HG02588 (cell line): ENCODE results near the gene C1QTNF5.
"Not testable (repeated sequence)": the region's sequence is repeated elsewhere in the genome, so short reads cannot be mapped to it uniquely, and the experiment has no call there.

Experiments used
- ATAC-seq: cut with Tn5 transposase; IDR thresholded peaks from one replicate; pipeline ENCODE4 v1.9.1; 2021; ENCODE audit warnings: mild to moderate bottlenecking, moderate library complexity; ENCODE audit not compliant: unreplicated experiment

Gene C1QTNF5, protein sequence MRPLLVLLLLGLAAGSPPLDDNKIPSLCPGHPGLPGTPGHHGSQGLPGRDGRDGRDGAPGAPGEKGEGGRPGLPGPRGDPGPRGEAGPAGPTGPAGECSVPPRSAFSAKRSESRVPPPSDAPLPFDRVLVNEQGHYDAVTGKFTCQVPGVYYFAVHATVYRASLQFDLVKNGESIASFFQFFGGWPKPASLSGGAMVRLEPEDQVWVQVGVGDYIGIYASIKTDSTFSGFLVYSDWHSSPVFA

DNA sequence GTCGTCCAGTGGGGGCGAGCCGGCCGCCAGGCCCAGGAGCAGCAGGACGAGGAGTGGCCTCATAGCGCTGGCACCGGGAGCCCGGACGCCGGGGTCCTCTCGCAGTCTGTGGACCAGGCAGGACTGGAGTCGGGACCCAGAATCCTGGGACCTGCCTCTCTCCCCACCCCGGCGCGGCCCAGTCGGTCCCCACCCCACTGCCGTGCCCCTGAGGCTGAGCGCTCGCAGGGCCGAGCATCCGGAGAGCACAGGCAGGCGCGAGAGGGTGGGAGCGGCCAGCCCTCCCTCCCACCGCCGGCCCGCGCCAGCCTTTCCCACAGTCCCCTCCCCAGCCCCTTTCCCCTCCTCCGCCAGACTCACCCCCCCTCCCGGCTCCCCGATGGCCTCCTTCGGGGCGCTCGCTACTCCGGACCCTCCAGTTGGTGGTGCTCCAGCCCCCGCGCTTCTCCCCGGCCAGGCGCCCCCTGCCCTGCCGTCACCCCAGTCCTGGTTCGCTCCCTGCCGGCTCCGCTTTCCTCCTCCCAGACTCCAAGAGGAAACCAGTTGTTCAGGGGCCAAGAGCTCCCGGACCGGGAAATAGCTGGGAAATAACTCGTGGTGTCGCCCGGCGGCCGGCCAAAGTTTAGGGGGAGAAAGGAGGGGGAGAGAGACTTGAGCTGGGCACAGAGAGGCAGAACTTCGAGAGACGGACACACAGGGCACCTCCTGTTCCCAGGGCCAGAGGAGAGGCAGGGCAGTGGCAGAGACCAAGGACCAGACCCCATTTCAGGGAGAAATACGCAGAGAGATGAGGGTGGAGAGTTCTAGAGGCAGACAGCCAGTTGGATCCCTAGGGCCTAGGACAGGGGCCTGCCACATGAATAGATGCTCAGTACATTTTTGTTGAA lies at the start of gene C1QTNF5:
Gene C1QTNF5 (minus strand): TSS at position 549 of the 887 bp plus-strand sequence. CDS start 486 bp downstream, at position 63.
- no peak for ATAC-seq

DNA sequence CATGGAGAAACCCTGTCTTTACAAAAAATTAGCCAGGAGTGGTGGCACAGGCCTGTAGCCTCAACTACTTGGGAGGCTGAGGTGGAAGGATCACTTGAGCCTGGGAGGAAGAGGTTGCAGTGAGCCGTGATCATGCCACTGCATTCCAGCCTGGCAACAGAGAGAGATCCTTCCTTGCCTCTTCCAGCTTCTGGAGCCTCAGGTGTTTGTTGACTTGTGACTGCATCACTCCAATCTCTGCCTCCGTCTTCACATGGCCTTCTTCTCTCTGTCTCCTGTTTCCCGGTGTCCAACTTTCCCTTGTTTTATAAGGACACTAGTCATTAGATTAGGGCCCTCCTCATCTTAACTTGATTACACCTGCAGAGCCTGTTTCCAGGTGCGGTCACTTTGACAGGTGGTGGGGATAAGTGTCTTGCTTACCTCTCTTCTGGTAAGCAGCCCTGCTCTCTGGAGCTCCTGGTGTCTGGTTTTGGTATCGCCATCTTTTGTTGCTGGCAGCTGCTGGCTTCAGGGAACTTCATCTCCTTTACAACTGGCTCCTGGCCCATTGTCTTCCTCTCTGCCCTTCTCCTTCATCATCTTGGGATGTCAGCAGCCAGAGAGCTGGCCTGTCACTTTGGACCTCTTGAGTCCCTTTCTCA lies 49.0 kb upstream of the C1QTNF5 start:
- ATAC-seq, result no peak

DNA sequence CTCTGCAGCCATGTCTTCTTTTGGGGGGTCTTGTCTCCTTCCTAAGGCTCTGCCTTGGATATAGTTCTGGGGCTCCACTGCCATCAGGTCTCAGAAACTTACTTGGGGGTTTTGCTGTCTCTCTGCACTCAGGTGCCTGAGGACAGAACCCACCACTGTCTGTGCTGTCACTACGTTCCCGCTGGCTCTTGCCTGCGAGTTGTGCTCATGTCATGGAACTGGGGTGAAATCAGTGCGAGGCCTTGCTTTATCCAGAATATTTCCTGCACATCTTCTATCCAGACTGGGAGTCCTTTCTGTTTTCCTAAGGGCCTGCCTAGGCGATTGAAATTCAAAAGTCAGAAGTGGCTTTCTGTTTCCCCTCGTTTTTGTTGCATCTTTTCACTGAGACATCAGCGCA lies 47.4 kb upstream of the C1QTNF5 start:
- no peak for ATAC-seq

DNA sequence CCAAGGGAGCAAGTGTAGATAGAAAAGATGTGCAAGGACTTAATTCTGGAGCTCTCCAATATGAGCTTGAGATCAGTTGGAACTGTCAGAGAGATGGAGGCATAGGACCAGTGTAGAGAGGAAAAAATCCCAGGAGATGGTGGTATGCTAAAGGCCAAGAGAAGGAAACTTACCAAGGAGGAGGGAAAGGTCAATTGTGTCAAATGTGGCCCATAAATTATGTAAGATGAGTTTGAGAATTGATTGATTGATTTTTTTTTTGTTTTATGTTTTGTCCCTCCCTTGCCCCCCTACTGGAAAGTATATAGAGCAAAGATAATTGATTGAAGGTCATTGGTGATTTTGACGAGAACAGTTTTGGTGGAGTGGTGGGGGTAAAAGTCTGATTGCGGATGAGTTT lies 43.6 kb upstream of the C1QTNF5 start:
- ATAC-seq, result no peak

DNA sequence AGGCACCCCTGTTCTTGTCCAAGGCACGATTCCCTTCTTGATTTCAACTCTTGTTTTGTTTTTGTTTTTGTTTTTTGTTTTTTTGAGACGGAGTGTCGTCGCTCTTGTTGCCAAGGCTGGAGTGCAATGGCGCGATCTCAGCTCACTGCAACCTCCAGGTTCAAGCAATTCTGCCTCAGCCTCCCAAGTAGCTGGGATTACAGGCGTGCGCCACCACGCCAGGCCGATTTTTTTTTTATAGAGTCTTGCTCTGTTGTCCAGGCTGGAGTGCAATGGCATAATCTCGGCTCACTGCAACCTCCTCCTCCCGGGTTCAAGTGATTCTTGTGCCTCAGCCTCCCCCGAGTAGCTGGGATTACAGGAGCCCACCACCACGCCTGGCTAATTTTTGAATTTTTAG lies 41.8 kb upstream of the C1QTNF5 start:
- ATAC-seq, result not testable (repeated sequence)

DNA sequence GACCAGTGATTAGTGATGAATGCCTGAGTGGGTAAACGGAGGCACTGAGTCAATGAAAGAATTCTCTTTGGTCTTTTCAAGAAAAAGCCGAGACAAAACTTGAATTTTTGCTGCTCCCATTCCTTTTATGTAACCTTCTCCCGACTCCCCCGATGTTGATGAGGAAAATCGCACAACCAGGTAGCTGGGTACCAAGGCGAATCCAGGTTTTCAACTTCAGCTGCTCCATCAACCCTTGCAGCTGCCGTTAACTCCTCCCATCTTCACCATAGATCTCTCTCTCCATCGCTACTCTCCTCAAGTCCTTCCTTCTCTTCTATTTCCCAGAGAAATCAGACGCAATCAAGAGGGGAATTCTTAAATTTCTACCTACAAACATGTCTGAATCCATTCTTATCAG lies 41.4 kb upstream of the C1QTNF5 start:
- ATAC-seq, result no peak

DNA sequence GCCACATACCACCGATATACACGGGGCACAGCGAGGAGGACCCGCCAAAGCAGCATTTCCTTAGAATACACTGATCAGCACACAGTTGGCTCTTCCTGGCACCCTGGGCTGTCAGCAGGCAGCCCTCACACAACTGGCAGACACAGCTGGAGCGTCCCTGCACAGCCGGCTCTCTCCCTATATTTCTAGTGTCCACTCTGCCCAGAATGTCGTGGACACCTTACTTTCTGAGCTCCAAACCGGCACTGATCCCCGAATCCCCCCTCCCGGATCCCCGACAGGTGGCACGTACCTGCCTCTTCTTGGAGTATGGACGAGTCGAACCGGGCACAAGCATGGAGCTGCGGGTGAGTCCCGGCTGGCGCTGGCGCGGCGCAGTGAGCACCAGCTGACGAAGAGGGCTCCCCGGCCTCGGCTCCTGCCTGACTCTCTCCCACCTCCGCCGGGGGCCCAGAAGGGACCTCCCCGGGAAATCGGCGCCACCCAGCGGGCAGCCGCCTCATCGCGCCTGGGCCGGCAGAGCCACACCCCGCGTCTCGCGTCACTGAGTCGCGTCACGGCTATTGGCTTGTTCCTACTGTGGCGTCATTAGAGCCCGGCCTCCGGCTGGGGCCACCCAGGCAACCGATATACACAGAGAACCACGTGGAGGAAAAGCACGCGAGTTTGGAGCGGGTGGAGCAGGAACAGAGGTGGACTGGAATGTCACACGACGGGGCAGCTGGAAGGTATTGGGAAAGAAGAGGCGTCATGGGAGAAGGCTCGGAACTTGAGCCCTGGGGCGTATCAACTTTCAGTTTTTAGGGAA lies 40.7 kb upstream of the C1QTNF5 start, which contains the start of gene USP2:
Gene USP2 (minus strand): TSS at position 510 of the 808 bp plus-strand sequence. CDS start 8,210 bp downstream, outside the sequence.
- peak; percentile 99 for ATAC-seq

DNA sequence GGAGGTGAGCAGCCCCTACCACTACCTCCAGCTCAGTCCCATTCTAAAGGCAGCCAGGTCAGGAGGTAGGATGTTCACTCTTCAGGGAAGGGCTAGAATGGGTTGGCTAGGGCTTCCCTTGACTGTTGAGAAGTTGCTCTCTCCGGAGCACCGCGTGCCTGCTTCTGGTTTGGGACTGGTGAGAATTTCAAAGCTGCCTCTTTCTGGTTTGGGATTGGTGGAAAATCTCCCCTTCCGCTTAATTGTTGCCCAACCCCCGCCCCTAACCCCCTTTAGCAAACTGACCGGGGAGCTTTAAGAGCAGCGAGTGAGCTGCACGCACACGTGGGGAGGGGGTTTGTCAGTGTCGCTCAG lies 40.1 kb upstream of the C1QTNF5 start:
- ATAC-seq, result no peak

DNA sequence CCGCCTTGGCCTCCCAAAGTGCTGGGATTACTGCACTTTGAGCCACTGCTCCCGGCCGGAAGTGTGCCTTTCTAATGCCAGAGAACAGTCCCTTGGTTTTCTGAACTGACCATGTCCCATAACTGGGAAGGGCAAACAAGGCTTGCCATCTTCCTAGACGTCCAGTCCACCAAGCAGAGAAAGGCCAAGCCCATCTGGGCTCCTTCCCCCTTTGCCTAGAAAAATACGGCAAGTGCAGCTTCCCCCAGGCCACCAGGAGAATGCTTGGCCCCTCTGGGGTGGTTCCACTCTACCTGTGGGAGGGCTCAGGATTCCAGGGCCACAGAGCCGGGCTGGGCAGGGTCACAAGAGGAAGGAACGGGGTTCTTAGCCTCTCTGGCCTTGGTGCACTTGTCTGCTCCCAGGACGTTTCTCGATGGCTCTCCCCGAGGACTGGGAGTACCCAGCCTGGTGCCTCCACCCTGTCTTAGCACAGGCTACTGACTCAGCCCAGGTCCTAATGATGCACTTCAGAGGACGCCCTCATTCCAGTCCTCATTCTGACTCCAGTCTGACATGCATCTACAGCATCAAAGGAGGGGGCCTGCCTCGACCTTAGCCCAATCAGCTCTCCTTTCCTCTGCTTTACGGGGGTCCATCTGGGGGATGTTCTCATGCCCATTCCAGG lies 39.6 kb upstream of the C1QTNF5 start:
- no peak for ATAC-seq

DNA sequence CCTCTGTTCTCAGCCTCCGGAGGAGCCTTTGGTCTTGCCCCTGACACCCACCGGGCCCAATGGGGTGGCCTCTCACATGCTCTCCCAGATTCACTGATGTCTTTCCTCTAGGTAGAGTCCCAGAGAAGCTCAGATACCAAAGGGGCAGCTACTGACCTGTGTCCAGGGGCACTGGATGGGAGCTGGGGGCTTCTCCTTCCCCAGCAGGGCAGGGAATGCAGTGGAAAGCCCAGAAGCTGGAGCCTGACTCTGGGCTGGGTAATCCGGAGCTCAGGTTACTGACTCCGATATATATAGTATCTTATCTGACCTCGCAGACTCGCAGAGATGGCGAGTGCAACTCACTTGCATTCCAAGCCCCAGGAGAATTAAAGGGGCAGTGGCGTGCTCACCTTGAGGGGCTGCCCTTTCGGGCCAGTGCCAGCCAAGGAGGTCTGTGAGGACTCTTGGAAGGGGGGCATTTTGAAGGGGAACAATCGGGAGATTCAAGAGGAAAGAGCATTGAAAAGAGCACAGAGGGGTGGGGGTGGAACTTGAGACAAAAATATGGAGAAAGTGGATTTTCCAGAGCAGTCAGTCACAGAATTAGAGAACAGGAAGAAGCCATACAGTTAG lies 38.3 kb upstream of the C1QTNF5 start:
- ATAC-seq, result no peak

DNA sequence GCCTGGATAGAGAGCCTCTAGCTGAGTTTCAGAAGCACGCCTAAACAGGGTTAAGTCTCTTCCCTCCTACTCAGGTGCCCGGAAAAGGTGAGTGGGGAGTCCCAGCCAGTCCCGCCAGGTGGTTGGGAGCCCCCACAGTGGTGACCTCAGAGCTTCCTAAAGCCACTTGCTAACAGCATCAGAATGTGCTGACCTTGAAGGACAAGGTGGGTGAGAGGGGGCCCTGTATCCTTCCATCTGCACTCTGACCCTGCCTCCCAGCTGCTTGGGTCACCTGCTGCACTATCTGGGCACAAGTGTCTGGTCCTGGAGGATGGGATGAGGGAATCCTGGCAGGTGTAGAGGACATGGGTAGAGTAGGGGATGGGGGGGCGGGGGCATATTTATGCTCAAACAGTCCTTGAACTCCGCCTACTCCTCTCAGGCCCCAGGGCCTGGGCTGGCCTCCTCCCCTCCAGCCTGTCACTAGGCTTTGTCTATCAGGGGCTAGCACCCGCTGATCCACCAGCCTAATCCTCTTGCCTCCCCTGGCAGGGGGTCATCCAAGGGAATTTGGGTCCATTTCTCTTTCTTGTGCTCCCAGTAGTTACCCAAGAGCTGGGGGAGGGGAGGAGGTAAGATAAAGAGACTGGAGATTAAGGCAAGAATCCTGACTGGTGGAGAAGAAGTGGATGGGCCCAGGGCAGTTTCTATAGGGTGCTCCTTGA lies 37.4 kb upstream of the C1QTNF5 start:
- ATAC-seq, result no peak

DNA sequence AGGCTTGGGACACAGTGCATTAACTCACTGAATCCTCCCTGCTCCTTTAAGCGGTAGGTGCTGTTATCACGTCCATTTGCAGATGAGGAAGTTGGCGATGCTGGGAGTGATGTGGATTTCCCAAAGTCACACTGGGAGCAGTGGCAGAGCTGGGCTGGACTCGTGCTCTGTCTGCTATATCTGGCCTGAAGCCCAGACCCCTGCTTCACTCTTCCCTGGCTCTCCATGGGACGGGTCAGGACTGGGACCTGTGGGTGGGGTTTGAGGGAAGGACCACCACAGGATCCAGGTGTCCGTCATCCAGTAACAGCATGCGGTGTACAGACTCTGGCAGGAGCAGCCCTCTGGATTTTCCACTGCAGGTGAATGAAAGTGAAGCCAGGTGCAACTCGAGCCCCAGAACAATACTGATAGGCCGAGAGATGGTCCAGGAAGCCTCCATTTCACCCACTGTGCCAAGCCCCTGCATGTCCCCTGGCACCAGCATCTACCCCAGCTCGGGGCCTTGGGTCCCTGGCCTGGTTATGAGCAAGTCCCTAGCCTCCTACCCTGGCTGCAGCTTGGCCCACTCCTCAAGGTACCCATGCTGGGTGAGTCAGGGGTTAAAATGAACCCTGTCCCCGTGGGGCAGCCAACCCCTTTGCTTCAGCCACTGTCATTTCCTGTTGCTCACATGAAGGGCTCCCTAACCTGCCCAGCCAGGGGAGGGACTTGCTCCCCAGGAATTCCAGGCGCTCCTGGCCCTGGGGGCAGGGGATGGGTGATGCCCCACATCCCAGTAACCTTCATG lies 36.6 kb upstream of the C1QTNF5 start:
- ATAC-seq, result no peak

DNA sequence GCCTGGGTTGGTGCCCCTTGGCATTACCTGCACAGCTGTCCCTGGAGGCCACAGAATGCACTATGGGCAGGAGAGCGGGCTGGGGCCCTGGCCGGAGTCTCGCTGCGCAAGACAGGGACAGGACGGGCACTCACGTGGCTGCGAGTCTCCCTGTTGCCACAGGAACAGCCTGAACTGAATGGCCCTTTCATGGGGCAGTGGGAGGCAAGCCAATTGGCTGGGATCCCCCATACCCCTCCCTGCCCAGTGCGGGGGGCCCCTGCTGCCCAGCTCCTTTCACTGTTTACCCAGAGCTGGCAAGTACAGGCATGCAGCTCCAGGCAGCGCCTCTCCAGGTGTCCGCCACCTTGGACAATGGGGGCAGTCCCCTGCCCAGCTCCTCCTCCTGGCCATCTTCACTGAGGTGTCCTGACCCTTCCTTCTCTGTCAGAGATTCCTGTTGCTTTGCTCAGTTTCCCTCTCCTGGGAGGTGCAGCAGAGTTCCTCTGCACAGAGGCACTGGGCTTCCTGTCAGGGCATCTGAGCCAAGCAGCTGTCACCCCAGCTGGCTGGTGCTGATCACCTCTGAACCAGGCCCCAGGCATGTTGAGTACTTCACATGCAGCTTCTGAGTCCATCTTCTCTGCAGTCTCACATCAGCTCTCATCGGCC lies 35.6 kb upstream of the C1QTNF5 start:
- ATAC-seq, result no peak

DNA sequence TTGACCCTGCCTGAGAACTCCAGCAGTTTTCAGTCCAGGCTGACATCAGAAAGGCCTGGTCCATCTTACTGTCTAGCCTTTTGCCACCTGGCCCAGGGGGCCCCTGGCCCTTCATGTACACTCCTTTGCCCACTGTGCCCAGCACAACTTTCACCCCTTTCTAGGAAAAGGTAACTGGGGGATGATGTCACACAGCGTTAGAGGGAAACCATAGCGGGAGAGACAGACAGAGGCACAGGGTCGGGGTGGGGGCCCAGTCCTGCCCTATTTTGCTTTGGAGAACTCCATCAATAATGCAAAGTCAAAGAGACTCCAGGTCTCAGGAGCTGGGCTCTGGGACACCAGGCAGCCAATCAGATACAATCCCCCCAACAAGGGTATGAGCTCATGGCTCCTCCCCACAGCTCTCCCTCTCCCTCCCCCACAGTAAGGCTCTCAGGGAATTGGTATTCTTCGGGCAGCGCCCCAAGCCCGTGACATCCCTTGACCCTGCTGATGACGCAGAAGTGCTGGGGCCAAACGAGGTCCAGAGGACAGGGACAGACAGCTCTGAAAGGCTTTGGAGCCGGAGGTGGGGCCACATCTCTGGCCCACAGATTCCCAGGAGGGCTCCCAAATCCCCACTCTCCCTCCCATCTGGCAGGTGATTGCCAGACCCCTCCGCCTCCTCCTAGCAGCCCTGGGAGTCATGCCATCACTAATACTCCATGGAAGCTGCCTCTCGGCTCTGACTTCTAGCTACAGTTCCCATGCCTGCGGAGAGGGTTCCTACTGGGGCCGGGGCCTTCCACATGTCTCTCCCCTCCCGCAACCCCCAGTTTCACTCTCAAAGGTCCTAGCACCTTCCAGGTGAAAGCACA lies 34.9 kb upstream of the C1QTNF5 start:
- no peak for ATAC-seq

DNA sequence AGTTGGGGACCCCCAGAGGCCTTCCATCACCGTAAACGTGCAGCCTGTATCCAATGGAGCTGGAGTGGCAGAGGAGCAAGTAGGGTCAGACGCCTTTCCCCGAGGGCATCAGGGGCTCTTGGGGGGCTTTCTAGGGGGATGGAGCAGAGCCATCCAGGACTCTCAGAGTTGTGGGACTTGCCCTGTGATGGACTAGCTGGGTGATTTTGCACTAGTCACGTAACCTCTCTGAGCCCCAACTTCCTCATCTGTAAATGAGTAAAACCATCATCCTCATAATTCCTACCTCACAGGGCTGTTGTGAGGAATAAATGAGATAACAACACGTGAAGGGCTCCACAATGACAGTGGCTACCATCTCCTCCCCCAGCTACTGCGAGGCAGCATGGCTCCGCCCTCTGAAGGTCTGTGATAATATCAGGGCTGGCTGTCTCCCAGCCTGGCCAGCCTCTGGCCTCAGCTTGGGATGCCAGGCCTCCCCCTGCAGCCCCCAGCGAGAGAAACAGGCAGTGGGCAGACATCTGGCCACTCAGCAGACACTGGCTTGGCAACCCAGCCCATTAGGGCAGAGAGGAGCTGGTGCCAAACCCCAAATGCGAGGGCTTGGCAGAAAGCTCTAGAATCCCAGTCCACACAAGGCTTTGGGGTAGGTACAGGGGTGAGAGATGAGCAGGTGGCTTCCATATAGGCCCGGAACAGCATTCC lies 34.1 kb upstream of the C1QTNF5 start:
- no peak for ATAC-seq

DNA sequence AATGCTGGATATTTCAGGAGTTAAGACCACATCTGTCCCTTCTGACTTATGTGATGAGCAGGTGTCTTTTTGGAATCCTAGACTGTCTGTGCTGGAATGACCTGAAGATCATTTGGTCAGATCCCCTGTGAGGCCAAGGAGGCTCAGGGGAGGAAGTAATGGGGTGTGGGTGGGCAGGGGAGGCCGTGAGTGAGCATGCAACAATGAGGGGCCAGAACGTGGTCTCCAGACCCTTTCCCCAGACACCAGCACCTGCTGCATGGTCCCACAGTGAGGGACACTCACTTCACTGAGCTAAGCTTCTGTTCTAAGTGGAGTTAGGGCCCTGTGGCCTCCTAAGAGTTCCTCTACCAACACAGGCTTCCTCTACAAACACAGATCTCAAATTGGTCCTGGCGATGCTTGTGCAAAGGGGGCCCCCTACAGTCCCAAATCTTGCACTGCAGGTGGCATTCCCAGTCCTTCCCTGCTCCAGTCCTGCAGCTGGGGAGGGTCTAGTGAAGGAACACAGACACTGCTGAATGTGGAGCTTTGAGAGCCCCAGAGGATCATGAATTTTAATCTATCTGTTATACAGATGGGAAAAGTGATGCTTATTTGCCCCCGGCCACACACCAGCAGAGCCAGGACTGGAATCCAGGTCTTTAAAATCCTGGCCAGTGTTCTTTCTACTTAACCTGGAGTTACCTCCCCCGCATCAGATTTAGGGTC lies 33.4 kb upstream of the C1QTNF5 start:
- ATAC-seq, result no peak
